Stimulated activated CD4-positive, alpha-beta T cell treated with anti-CD3 and anti-CD28 coated beads, TNF-alpha, amount 100 ng/mL, for 4 hours (primary cell): ENCODE data around the gene FOXO6.
"Not testable (repeated sequence)": the region's sequence is repeated elsewhere in the genome, so short reads cannot be mapped to it uniquely, and the experiment has no call there.

Source experiments
- DNase-seq, 3 experiments: peaks; one replicate each; pipeline ENCODE4 v3.0.0-alpha.2; 2020; ENCODE audit warnings: low read depth in 3 of 3

Gene FOXO6

DNA sequence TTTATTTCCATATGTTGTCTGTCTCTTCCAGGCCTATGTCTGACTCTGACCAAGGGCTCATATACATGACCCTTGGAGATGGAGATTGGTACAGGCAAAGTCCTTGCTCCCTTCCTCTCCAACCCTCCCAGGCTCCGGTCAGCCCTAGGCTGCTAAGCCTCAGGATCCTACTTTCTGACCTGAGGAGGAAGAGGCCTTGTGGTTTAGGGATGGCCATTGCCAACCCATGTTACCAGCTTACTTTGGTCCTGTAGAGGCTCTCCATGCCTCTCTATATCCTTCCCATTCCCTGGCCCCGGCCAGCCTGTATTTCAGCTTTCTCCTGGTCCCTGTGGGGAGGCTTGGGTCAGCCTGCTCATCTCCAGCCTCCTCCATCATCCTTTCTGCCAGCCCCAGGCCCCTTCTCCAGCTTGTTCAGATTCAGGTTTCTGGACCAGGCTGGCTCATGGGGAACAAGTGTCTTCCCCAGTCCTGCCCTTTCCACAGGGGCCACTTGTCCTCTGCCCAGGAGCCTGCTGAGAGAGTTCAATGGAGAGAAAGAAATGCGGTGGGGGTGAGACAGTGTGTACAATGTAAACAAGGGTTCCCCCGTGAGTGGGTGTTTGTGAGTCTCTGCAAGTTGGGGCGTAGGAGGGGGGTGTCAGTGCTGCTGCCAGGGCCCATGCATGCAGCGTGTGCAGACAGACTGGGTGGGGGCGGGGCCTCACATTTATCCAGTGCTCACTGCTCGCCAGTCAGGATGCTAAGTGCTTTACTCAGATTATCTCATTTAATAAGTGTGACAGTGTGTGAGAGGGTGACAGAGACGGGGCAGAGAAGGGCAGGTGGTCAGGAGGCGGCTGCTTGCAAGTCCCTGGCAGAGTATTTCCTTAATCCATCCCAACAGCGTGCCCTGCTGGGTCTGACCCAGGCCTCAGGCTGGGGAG is 31.3 kb upstream of the FOXO6 start:
- no peak for DNase-seq

GRCh38 chr1:41330588-41331545 is 30.4 kb upstream of the FOXO6 start:
- DNase-seq, result no peak

- DNase-seq, result no peak
Measured at GRCh38 chr1:41331546-41331917, 29.7 kb upstream of the FOXO6 start.

DNA sequence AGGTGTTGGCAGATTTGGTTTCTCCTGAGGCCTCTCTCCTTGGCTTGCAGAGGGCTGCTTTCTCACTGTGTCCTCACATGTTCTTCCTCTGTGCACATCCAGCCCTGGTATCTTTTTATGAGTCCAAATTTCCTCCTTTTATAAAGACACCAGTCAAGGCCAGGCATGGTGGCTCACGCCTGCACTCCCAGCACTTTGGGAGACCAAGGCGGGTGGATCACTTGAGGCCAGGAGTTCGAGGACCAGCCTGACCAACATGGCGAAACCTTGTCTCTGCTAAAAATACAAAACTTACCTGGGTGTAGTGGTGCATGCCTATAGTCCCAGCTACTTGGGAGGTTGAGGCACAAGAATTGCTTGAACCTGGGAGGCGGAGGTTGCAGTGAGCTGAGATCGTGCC is 29.1 kb upstream of the FOXO6 start:
- not testable (repeated sequence) for DNase-seq

GRCh38 chr1:41333146-41333784 is 28.0 kb upstream of the FOXO6 start:
- DNase-seq, result peak in 1 of 3 experiments; percentile 9

DNA sequence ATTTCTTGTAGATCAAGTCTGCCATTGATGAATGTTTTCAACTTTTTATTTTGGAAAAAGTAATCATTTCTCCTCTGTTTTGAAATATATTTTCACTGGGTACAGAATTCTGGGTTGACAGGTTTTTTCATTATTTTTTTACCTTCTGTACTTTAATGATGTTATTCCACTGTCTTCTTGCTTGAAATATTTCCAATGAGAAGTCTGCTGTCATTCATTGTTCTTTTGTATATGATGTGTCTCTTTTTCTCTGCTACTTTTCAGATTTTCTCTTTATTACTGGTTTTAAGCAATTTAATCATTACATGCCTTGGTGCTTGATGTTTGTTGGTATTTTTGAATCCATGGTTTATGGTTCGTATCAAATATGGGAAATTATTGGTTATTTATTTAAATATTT is 22.4 kb upstream of the FOXO6 start:
- DNase-seq, result no peak

DNA sequence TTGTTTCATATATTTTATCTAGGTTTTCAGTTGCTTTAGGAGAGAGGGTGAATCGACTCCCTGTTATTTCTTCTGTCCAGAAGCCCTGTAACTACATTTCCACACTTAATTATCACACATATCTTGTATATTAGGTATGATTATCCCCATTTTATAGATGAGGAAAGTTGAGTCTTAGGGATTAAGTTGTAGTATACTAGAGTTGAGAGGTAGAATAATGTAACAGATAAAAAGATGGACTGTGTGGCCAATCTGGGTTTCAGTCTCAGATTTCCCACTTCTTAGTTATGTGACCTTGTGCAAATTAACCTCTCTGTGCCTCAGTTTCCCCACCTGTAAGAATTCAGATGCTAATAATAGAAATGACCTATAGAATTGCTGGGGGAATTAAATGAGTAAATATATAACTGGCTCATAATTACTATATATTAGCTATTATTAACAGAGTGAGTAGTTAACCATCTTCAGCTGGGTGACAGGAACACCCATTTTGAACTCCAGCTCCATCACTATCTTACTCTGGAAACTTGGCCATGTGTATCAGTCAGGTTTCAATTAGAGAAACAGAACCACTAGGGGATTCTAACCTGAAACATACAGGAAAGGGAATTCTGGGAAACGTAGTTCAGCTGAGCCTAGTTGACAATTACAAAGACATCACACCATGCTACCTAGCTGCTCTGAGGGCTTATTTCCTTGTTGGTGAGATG is 20.4 kb upstream of the FOXO6 start:
- no peak for DNase-seq

DNA sequence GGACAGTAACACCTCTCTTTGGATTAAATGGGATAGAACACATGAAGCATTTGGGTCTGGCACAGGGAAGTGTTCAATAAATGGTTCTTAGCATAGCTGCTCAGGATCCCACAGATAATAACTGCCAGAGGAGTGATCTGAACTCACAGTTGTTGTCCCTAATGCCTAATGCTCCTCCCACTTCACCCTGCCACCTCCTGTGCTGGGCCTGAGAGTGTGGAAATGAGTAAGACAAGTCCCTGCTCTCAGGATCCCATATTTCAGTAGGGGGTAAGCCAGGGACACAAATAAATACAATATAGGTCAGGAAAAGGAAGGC is 19.9 kb upstream of the FOXO6 start:
- DNase-seq, result no peak

GRCh38 chr1:41341772-41342562 is 19.3 kb upstream of the FOXO6 start:
- DNase-seq, result no peak

GRCh38 chr1:41342774-41343355 is 18.4 kb upstream of the FOXO6 start:
- DNase-seq, result no peak

GRCh38 chr1:41343790-41344699 is 17.2 kb upstream of the FOXO6 start:
- DNase-seq, result no peak

- DNase-seq, result no peak
Measured at GRCh38 chr1:41344708-41345159, 16.5 kb upstream of the FOXO6 start.

GRCh38 chr1:41345434-41346075 is 15.7 kb upstream of the FOXO6 start:
- no peak for DNase-seq

DNA sequence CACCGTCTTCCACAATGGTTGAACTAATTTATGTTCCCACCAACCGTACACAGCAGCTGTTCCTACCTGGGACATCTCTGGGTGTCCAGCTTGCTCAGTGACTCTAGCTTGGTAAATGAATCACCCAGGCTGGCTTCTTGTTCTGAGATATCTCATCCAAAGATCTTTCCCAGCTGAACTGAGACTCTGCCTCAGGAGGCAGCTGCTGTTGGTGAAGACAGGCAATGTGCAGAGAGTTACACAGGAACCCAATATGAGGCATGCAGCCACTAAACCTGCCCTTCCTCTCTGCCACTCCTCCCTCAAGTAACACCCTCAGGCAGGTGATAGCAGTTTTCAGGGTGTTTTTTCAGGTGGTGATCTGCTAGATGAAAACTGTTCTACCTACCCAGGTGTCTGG is 14.0 kb upstream of the FOXO6 start:
- no peak for DNase-seq

- no peak for DNase-seq
Measured at GRCh38 chr1:41348394-41348793, 12.8 kb upstream of the FOXO6 start.

GRCh38 chr1:41349361-41350054 is 11.7 kb upstream of the FOXO6 start:
- no peak for DNase-seq

GRCh38 chr1:41350055-41350378 is 11.2 kb upstream of the FOXO6 start:
- DNase-seq, result no peak
